ENCODE results near the gene SECISBP2. TPM values are rescaled to one million over a fixed set of nuclear protein-coding genes. Genes with fewer than 3 reads are reported as not detected.
A peak's percentile ranks its signal among the peaks of the same experiment; 100 is the strongest.
"Not testable (repeated sequence)": the region's sequence is repeated elsewhere in the genome, so short reads cannot be mapped to it uniquely, and the experiment has no call there.

The SECISBP2 gene
- total RNA-seq, 2 donors from 2014 or later: 42.8 to 52.0 TPM

DNA sequence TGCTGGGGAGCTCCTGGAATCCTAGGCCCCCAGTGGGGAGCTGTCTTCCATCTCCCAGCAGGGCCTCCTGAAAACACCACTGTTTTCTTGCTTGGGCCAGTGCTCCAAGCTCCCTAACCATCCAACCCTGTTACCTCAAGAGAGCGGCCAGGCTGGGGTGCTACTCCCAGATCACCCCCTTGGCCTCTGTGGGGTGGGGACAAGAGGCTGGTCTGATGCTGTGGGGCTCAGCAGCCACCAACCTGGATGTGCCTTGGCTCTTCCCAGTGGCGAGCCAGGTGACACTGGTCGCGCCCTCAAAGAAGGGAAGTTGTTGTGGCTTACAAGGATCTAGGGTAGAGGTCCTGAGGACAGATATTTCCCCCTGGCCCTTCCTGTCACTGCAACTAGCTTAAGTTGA is 49.0 kb downstream of the SECISBP2 start:
- Mint-ChIP-seq H3K36me3 (no peaks in the 10 kb centered on the region), H3K9me3 (no peaks in the 10 kb centered on the region), H3K27ac (peak overlapping the region in 1 of 2 donors; percentile 68)
- no peak for DNase-seq (ENCODE audit: low spot score in 2 of 2)
- ATAC-seq: no peak

DNA sequence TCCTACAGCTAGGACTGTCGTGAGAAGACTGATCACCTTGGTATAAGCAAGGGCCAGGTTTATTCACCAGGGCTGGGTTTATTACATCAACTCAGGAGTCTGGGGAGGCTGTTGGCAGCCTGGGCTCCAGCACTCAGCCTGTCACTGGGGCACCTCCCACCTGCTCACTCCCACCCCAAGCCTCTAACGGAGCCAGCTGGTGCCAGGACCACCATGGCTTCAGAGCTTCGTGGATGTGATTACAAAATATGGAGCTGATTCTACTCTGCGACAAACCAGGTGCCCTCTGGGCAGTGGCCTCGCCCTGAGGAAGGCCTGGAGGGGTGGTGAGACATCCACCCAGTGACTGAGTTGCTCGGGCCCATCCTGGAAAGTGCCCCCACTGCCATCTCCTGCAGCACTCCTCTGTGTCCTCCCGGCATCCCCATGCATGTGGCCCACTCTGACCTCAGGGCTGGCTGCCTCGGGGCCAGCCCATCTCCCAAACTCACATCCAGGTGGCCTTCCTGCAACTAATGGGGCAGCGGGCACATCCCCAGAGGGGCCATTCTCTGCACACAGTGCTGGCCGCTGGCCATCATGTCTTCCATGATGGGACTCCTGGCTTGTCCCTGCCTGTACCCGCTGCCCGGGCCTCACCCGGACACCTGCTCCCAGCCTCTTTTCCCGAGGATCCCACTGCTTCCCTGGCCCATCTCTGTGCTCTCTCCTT is 49.6 kb downstream of the SECISBP2 start:
- Mint-ChIP-seq H3K36me3 (no peaks in the 10 kb centered on the region), H3K27ac (peak overlapping the region; percentile 76 to 95), H3K9me3 (no peaks in the 10 kb centered on the region)
- ATAC-seq (no peak), DNase-seq (ENCODE audit: low spot score in 2 of 2) (no peak)

- ATAC-seq: no peak
- Mint-ChIP-seq H3K36me3 (no peaks in the 10 kb centered on the region), H3K27ac (peak overlapping the region; percentile 76 to 95), H3K9me3 (no peaks in the 10 kb centered on the region)
- no peak for DNase-seq (ENCODE audit: low spot score in 2 of 2)
These were observed 50.2 kb downstream of the SECISBP2 start for GRCh38 chr9:89368550-89368949.

- peak overlapping the region in 1 of 2 donors; percentile 95 for H3K27ac Mint-ChIP-seq
- no peaks in the 10 kb centered on the region for H3K36me3 Mint-ChIP-seq
- H3K9me3 Mint-ChIP-seq: no peaks in the 10 kb centered on the region
- ATAC-seq (no peak), DNase-seq (ENCODE audit: low spot score in 2 of 2) (no peak)
These were observed 50.7 kb downstream of the SECISBP2 start for GRCh38 chr9:89368978-89369377.

DNA sequence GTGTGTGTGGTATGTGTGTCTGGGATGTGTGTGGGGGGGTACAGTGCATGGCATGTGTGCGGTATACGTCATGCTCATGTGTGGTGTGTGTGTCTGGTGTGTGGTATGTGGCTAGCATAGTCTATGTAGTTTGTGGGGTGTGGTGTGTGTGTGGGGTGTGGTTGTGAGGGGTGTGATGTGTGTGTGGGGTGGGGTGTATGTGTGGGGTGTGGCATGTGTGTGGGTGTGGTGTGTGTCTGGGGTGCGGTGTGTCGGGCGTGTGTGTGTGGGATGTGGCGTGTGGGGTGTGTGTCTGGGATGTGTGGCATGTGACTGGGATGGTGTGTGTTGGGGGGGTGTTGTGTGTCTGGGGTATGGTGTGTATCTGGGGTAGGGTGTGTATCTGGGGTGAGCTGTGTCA is 52.3 kb downstream of the SECISBP2 start:
- peak in 1 of 2 donors; percentile 8 for ATAC-seq
- DNase-seq (ENCODE audit: low spot score in 2 of 2): no peak
- H3K36me3 Mint-ChIP-seq: no peaks in the 10 kb centered on the region
- no peaks in the 10 kb centered on the region for H3K9me3 Mint-ChIP-seq
- H3K27ac Mint-ChIP-seq: no peak overlapping the region

DNA sequence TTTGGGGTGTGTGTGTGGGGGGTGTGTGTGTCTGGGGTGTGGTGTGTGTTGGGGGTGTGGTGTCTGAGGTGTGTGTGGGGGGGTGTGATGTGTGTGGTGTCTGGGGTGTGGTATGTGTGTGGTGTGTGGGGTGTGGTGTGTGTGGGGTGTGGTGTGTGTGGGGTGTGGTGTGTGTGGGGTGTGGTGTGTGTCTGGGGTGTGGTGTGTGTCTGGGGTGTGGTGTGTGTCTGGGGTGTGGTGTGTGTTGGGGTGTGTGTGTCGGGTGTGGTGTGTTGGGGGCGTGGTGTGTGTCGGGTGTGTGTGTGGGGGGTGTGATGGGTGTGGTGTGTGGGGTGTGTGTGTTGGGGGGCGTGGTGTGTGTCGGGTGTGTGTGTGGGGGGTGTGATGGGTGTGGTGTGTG is 53.5 kb downstream of the SECISBP2 start:
- H3K9me3 Mint-ChIP-seq; ATAC-seq; H3K27ac Mint-ChIP-seq; DNase-seq (ENCODE audit: low spot score in 2 of 2); H3K36me3 Mint-ChIP-seq: not testable (repeated sequence)

GRCh38 chr9:89372230-89372816 is 54.0 kb downstream of the SECISBP2 start:
- ATAC-seq: peak; percentile 26 to 53
- peak overlapping the region; percentile 44 to 66 for H3K27ac Mint-ChIP-seq
- H3K36me3 Mint-ChIP-seq: peaks cover 0 to 9% of the 10 kb centered on the region in 2 donors
- DNase-seq (ENCODE audit: low spot score in 2 of 2): peak in 1 of 2 donors; percentile 42
- H3K9me3 Mint-ChIP-seq: no peaks in the 10 kb centered on the region

DNA sequence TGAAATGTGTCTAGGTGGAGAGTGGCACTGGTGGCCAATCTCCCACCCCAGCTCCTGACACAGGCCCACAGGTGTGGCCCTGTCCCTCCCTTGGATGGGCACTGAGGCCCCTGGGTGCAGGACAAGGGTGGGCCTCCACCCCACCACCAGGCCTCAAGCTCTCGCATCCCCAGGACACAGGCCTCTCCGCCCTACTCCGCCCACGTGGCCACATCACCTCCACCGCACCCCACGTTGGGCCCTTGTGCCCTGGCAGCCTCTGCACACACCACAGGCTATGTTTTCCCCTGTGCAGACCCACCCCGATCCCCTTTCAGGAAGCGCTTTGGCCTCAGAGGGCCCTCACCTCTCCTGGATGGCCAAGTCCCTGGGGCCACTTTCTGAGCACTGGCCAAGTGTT is 54.7 kb downstream of the SECISBP2 start:
- Mint-ChIP-seq H3K9me3 (no peaks in the 10 kb centered on the region), H3K27ac (peak overlapping the region; percentile 66 to 86), H3K36me3 (peaks cover 0 to 16% of the 10 kb centered on the region in 2 donors)
- no peak for DNase-seq (ENCODE audit: low spot score in 2 of 2)
- ATAC-seq: peak; percentile 7 to 19

DNA sequence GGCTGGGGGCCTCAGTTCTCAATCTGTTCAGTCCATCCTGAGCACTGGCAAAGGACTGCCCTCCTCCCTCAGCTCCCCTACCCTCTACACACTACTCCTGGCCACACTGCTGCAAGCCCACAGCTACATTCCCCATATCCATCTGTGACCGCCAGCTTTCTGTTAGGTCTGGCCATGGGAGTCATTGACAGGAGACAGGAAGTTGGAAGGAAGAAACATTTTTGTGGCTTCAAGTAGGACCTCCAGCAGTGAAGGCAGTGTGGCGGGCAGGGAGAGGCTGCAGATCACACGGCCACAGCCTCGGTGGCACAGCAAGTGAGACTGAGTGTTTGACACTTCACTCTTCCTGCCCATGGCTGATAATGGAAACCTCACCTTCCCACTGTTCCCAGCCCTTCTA is 55.9 kb downstream of the SECISBP2 start:
- Mint-ChIP-seq H3K36me3 (peaks cover 10 to 28% of the 10 kb centered on the region in 2 donors), H3K9me3 (no peaks in the 10 kb centered on the region), H3K27ac (peak overlapping the region; percentile 66 to 94)
- DNase-seq (ENCODE audit: low spot score in 2 of 2): no peak
- no peak for ATAC-seq

DNA sequence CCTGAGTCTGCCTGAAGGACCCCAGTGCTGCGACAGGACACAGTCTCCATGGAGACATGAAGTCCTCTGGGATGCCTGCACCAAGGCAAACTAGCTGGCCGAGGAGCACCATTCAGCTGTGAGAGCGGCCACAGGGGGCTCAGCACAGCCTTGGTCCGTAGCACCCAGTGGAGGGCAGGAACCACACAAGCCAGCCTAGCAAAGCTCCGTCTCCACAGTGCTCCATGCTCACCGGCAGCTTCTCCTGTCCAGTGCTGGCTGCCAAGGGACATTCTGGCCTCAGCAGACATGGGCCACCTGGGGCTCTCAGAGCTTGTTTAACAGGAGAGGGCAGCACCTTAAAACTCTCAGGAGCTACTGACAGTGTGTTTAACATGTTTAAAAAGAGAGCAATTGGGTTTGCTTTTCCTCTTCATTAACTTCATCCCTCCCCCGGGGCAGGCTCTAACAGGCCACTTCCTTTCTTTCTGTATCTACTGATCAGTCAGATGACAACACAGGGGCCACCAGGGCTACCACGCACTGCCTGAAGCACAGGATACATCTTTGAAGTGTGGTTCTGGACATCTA is 57.0 kb downstream of the SECISBP2 start:
- DNase-seq (ENCODE audit: low spot score in 2 of 2) (no peak), ATAC-seq (peak in 1 of 2 donors; percentile 35)
- no peaks in the 10 kb centered on the region for H3K9me3 Mint-ChIP-seq
- H3K36me3 Mint-ChIP-seq: peaks cover 17 to 34% of the 10 kb centered on the region in 2 donors
- peak overlapping the region; percentile 66 to 94 for H3K27ac Mint-ChIP-seq

- peaks cover 24 to 42% of the 10 kb centered on the region in 2 donors for H3K36me3 Mint-ChIP-seq
- H3K9me3 Mint-ChIP-seq: no peaks in the 10 kb centered on the region
- H3K27ac Mint-ChIP-seq: peak overlapping the region; percentile 66 to 94
- no peak for ATAC-seq
- no peak for DNase-seq (ENCODE audit: low spot score in 2 of 2)
These were observed 58.0 kb downstream of the SECISBP2 start for GRCh38 chr9:89376286-89376685.

- peaks cover 28 to 48% of the 10 kb centered on the region in 2 donors for H3K36me3 Mint-ChIP-seq
- no peaks in the 10 kb centered on the region for H3K9me3 Mint-ChIP-seq
- no peak for DNase-seq (ENCODE audit: low spot score in 2 of 2)
- ATAC-seq: no peak
- peak overlapping the region; percentile 66 to 94 for H3K27ac Mint-ChIP-seq
These were observed 58.5 kb downstream of the SECISBP2 start for GRCh38 chr9:89376741-89377351.

- ATAC-seq: no peak
- peaks cover 31 to 53% of the 10 kb centered on the region in 2 donors for H3K36me3 Mint-ChIP-seq
- peak overlapping the region; percentile 66 to 94 for H3K27ac Mint-ChIP-seq
- H3K9me3 Mint-ChIP-seq: no peaks in the 10 kb centered on the region
- DNase-seq (ENCODE audit: low spot score in 2 of 2): no peak
These were observed 59.1 kb downstream of the SECISBP2 start for GRCh38 chr9:89377411-89377810.

- no peak for ATAC-seq
- H3K36me3 Mint-ChIP-seq: peaks cover 31 to 61% of the 10 kb centered on the region in 2 donors
- H3K9me3 Mint-ChIP-seq: no peaks in the 10 kb centered on the region
- DNase-seq (ENCODE audit: low spot score in 2 of 2): no peak
- H3K27ac Mint-ChIP-seq: peak overlapping the region; percentile 66 to 94
These were observed 60.2 kb downstream of the SECISBP2 start for GRCh38 chr9:89378541-89378940.

DNA sequence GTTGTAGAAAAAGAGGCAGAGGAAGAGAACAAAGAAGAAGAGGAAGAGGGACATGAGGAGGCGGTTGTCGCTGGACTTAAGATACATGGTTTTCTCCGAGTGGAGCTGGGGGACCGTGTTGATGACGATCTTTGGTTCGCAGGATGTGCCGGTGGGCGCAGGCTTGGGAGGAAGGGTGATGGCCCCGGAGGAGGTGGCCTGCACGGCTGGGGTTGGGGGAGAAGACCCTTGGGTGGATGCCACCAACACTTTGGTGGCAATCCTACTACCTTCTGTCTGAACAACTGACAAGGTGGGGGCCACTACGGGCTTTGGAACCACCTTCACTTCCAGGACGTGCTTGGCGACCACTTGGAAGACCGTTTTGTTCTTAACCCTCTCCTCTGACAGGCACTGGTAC is 60.7 kb downstream of the SECISBP2 start:
- peaks cover 31 to 61% of the 10 kb centered on the region in 2 donors for H3K36me3 Mint-ChIP-seq
- no peaks in the 10 kb centered on the region for H3K9me3 Mint-ChIP-seq
- ATAC-seq: no peak
- no peak for DNase-seq (ENCODE audit: low spot score in 2 of 2)
- peak overlapping the region; percentile 66 to 94 for H3K27ac Mint-ChIP-seq

DNA sequence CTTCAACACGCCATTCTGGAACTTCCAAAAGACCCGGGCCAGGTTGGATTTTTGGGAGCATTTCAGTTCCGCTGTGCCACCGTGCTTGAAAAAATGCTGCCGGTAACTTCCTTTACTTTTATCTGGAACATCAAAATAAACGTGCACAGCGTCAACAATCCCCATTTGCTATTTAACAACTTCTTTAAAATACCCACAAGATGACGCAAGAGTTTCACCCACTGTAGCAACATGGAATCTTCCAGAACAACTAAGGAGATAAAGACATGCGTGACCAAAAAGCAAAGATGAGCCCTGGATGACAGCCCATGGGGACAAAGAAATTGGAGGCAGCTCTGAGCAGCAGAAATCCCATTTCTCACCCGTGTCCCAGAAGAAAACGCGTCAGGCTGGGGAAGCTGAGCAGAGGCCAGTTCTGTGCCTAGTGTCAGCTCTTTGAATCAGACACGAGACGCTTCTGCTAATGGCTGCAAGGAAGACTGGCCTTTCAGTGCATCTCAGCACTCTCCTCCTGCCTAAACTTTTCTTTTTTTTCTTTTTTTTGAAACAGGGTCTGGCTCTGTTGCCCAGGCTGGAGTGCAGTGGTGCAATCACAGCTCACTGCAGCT is 61.3 kb downstream of the SECISBP2 start:
- H3K36me3 Mint-ChIP-seq: peaks cover 31 to 61% of the 10 kb centered on the region in 2 donors
- ATAC-seq (no peak), DNase-seq (ENCODE audit: low spot score in 2 of 2) (no peak)
- H3K9me3 Mint-ChIP-seq: no peaks in the 10 kb centered on the region
- peak overlapping the region; percentile 66 to 94 for H3K27ac Mint-ChIP-seq
